ENCODE results near the gene AKAP6. TPM values are rescaled to one million over a fixed set of nuclear protein-coding genes. Genes with fewer than 3 reads are reported as not detected.

The AKAP6 gene
- polyA plus RNA-seq, 1 donor: 67.7 TPM

DNA sequence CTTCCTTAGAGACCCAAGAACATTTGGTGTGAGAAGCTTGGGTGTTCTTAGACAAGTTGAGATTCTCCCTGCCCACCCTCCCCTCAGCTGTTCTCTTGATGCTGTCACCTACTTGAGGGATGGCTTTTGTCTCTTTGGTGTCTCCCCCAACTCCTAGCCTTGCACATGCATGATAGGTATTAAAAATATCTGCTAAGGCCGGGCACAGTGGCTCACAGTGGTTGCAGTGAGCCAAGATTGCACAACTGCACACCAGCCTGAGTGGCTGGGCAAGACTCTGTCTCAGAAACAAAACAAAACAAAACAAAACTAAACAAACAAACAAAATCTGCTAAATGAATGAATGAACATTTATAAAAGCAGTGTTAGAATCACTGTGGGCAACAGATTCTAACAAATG, 261.1 kb downstream of the AKAP6 start:
- DNase-seq: no peak

DNA sequence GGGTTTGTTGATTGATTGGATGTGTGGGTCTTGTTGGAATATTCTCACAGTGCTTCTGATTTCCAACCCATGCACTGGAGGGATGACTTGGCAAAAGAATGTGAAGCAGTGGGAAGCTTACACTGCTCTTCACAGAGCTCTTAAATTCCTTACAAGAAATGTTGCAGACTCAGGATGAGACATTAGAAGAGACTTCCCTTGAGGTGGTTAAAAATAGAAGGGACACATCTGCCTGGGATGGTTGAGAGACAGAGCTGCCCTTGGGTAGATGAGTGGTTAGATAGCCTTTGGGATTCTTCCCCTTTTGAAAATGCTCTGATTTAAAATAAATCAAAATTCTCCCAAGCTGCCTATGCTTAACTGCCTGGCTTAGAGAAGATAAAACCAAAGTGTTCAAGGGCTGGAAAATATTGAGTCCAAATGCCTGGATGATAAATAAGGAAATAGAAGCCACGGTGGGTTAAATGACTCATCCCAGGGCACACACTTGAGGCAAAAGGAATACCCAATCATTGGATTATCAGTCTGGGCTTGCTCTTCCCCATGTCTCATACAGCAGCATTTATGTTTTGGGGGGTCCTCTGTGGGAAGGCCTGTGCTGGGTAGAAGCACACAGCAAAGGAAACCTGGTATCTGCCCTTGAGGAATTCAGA, 264.3 kb downstream of the AKAP6 start:
- no peak for DNase-seq

DNA sequence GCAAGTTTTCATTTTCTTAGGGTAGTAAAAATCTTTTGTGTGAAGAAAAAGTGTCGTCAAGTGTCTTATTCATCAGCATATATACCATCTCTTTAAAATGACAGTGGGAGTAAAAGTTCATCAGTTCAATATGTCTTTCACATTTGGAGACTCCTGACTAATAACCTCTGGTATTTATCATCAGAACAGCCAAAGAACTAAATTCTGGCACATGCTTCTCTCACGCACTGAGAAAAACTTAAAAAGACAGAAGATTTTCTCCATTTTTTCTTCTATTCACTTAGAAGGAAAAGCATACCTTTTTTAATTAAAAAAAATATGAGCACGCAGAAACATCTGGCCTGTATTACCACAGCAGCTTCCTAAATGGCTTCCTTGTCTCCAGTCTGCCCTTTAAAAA, 265.7 kb downstream of the AKAP6 start:
- peak; percentile 70 for DNase-seq

DNA sequence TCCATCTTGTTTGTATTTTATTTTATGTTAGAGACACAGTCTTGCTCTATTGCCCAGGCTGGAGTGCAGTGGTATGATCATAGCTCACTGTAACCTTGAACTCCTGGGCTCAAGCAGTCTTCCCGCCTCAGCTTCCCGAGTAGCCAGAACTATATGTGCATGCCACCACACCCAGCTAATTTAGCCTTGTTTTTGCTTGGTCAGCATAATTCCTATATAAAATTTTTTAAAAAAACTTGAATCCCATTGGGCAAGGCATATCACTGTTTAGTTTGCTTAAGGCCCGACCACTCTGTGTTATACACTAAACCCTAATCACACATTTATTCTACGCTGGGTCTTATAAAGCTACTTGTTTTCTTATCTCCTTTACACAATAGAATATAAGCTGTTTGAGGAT, 266.4 kb downstream of the AKAP6 start:
- no peak for DNase-seq

DNA sequence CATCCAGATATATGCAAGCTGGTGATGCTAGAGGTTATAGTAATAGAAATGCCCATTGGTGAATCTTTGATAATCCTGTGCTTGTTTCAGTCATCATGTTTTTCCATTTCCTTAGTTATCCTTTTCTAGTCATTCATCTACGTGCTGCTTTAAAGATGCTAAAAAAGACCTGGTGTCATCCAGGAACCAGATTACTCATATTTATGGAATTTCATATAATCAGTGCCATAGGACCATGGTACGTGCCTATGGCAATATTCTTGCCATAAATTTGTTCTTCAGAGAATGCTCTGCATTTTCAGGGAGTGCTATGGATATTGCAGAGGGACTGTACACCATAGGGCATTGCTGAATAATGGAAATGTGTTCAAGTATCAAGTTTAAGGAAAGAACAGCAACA, 267.3 kb downstream of the AKAP6 start:
- DNase-seq: no peak

DNA sequence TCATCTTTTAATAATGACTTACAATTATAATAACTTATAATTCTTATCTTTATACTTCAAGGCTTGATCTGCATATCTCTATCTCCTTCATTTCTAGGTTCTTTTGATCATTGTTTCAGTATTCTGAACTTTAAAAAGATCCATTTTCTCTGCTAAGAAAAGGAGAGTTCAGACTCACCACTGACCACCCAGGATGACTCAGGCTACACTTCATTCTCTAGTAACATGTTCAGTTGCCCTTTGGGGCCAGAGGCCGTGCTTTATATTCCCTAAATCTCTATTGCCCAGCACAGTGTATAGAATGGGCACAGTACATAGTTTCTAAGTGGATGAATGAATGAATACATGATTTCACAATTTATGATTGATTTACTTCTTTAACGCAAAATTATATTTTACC, 268.7 kb downstream of the AKAP6 start:
- no peak for DNase-seq

DNA sequence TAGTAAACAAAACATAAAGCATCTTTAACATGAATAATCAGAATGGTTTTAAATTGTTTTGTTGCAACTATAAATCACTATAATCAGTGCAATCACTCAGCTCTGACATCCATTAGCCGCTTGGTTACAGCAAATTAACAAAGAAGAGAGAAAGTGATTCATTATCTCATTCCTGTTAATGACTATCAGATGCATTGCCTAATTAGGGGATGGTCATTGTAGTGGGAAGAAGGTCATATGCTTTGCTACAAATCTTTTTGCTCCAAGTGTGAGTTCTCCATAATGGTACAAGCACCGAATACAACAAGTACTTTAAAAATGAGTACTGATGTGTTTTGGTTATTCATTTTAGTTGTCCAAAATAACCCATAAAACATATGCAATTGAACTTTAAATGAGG, 272.0 kb downstream of the AKAP6 start:
- DNase-seq: no peak

DNA sequence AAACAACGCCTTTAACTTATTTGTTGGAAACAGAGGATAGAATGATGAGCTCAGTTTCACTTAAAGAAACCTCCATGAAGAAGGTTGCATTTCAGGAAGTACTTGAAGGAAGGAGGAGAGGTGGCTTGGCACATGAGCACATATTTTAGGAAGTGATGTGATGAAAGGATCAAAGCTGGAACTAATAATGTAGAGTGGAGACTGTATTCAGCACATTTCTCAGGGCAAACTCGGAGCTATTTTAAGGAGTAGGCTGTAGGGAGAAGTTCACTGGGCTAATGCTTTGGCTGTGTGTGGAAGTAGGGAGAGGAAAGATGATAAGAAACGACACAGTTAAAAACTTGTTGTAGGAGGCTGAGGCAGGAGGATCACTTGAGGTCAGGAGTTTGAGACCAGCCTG, 272.8 kb downstream of the AKAP6 start:
- DNase-seq: no peak

DNA sequence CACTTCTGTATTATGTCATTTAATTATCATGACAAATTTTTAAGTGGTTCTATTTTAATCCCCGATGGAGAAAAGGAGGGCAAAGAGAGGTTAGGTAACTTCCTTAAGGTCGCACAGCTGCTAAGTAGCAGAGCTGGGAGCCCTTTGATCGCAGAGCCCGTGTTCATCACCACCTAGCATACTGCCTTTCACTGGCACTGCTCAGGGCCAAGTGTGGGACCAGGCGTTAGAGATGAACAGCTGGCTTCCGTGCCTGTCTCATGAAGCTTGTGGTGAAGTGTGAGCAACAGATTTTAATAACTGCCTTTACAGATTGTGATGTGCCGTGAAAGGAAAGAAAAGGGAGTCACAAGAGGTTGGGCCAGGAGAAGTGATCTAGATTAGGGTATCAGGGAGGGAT, 273.6 kb downstream of the AKAP6 start:
- DNase-seq: no peak

DNA sequence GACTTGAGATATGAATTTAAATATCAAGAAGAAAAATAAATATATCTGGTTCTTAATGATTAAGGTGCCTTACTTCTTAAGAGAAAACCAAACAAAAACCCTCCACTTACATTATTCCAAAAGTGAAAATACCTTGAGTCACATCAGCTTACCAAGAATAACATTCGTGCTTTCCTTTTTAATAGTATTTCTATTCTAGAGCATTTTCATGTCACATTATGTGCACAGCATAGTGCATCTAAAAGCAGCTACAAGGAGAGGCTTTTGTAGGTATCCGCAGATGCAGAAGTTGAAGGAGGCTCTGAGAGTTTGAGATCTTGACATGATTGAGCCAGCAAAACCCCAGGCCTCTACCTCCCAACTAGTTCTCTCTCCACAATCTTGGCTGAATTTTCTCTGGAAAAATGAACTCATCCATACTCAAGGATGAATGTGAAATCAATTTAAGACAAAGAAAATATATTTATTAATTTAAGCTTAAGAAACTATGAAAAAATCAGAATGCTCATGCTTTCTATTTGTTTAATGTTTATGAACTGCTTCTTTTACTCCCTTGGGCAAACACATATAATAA, 275.0 kb downstream of the AKAP6 start:
- DNase-seq: no peak

DNA sequence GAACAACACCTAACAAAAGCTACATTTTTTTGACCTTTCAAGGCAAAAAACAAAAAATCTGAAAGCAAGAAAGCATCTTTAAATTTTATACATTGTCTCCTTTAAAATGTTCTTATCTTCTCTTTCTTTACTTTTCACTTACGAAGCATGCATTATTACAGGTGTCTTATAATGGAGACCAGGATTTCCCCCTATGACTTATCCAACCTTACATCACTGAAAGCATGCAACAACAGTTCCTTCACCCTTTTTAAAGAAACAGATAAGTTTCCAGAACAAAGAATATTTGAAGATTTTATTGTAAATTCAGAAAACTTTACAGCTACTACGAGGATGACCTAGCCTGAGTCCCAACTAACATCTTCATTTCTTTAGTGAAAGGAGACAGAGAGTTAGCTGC, 277.2 kb downstream of the AKAP6 start:
- no peak for DNase-seq

DNA sequence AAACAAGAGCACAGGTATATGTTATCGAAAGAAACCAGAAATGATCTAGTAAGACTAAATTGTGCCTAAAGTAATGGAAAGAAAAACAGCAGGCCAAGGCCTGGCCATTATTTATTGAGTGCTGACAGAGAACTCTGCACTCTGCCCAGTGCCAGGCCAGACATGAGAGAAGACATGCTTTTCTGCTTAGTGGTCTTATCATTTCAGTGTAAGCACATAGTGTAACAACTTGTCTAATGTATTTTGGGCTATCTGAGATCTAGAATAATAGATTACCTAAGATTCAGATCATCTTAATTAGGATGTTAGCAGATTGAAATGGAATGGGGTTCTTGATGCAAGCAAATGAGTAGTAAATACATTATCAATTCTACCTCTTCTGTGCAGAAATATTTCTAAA, 278.3 kb downstream of the AKAP6 start:
- DNase-seq: no peak

DNA sequence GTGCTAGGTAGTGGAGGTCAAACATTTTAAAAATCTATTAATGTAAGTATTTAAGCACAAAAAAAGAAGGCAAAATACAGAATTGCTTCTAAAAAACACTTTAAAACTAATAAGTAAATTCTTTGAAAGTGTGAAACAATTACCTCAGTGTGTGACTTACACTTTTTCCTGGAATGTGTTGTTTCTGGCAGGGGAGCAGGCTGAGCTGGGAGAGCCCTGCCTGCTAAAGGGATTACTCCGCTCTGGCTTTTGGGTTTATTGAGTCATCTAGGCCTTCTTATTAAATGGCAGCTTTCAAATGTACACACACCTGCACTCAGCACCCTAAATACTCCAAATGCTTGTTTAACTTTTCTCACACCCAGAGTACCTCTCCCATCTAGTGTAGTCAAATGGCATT, 279.8 kb downstream of the AKAP6 start:
- DNase-seq: peak; percentile 55

DNA sequence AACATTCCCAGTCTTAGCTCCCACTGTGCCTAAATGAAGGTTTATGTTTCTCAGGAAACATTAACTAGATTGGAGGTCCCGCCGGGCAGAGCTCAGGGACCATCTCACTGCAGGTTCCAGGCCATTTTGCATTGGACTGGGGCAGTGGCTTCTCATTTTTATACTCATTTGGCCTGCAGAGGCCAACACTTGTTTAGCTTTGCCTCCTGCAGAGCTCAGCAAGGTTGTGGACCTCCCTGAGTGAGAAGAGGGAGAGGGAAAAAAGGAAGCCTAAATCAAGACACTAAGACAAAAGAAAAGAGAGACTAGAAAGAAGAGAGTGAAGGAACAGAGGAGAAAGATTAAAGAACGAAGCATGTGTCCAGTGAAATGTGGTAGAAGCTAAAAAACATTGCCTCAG, 280.3 kb downstream of the AKAP6 start:
- no peak for DNase-seq

DNA sequence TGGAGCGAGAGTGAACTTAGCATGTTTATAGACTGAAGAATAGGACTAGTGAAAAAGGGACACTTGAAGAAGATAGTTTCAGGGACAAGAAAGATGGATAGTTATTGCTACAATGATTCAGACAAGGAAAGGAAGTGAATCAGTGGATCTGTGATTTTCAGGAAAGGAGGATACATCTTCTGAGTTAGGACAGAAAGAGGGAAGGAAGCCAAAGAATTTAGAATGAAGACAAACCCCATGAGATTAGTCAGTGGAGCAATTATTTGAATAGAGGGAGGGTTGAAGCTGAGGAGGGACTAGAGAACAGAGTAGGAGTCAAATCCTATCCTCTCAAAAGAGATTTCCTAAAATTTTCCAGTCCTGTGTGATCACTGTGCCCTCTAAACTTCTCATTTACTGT, 282.7 kb downstream of the AKAP6 start:
- DNase-seq: no peak

DNA sequence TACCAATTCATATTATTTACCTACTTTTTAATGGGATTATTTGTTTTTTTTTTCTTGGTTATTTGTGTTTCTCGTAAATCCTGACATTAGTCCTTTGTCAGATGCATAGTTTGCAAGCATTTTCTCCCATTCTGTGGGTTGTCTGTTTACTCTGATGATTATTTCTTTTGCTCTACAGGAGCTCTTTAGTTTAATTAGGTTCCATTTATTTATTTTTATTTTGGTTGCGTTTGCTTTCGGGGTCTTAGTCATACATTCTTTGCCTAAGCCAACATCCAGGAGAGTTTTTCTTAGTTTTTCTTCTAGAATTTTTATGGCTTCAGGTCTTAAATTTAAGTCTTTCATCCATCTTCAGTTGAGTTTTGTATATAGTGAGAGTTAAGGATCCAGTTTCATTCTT, 289.9 kb downstream of the AKAP6 start:
- no peak for DNase-seq

DNA sequence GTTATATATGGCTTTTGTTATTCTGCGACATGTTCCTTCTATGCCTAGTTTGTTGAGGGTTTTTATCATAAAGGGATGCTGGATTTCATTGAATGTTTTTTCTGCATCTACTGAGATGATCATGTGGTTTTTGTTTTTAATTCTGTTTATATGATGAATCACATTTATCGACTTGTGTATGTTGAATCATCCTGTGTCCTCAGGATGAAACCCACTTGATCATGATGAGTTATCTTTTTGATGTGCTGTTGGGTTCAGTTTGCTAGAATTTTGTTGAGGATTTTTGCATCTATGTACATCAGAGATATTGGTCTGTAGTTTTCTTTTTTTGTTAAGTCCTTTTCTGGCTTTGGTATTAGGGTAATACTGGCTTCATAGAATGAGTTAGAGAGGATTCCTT, 291.2 kb downstream of the AKAP6 start:
- DNase-seq: no peak

DNA sequence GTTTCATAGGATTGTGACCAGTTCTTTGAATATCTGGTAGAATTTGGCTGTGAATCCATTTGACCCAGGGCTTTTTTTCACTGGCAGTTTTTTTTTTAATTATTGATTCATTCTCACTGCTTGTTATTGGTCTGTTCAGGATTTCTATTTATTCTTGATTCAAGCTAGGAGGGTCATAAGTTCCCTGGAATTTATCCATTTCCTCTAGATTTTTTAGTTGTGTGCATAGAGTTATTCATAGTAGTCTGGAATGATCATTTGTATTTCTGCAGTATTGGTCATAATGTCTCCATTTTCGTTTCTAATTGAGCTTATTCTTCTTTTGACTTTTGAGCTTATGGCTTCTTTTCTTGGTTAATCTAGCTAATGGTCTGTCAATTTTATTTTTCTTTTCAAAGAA, 291.6 kb downstream of the AKAP6 start:
- no peak for DNase-seq

DNA sequence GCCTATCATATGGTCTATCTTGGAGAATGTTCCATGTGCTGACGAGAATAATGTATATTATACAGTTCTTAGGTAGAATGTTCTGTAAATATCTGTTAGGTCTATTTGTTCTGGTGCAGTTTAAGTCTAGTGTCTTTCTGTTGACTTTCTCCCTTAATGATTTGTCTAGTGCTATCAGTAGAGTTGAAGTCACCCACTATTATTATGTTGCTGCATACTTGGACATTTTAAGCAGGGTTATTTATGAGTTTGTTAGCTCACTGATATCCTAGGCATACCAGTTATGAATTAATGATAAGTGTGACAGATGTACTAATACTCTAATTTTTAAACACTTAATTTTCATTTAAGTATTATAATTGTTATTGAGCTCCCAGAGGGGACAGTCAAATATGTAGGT, 292.5 kb downstream of the AKAP6 start:
- no peak for DNase-seq

DNA sequence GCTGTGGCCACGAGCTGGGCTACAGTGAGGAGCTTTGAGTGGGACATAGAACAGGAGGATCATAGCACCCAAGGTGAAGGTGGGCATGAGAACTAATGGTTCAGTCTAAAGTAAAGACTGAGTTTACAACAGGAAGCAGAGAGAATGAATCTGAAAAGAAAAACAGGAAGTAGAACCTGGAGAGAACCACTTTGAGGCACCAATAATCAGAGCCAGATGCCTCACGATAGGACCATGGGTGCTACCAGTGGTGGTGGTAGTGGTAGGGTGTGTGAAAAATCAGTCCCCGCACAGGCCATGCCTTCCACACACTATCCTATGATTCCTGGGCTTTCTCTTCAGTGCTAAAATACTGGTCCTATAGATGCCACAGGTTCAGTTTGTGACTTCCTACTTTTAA, 293.6 kb downstream of the AKAP6 start:
- no peak for DNase-seq

DNA sequence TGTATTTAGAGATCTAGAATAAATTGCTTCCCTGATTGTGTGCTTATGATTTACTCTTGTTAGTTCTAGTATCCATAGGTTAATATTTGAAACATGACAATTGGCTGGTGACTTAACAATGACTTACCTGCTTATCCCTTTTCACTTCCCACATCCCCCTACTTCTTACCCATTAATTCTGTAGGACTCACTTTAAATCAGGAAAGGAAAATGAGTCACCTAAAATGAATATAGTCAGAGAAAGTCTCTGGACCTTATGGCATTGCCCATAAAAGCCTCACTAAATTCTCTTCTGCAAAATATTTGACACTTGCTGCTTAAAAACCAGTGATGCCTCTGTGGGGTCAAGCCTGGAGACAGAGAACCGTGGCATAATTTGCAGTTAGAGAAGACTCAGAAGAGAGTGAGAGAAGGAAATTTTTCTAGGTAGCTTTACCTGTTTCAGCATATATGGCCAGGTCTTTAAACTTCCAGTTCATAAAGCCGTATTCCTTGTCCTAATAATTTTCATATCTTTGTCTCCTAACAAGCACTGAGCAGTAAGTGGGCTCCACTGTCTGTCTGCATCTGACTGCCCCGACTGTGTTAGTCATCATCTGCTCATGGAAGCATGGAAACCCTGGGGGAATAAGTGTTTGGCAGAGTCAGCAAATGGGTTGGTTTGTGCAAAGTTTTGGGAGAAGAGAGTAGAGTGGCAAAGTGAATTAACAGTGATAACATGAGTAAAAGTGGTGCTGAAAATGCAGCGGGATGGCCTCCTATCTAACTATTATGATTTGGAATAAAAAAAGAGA, 294.4 kb downstream of the AKAP6 start:
- no peak for DNase-seq

DNA sequence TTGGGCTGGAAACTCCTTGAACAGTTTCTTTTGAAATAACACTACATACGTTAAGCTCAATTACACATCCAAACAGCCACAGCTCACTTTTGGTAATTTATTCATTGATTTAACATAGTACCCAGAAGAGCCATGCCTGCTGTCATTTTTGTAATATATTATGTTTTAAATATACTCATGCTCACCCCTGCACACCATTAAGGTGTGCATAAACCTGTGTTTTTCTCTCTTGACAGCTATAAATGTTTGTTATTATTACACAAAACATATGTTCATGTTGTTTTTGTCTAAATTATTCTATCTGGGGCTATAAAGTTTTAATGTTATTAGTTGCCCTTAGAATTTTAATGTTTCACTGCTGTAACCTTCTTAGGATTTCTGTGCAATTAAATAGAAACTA, 296.1 kb downstream of the AKAP6 start:
- DNase-seq: no peak

DNA sequence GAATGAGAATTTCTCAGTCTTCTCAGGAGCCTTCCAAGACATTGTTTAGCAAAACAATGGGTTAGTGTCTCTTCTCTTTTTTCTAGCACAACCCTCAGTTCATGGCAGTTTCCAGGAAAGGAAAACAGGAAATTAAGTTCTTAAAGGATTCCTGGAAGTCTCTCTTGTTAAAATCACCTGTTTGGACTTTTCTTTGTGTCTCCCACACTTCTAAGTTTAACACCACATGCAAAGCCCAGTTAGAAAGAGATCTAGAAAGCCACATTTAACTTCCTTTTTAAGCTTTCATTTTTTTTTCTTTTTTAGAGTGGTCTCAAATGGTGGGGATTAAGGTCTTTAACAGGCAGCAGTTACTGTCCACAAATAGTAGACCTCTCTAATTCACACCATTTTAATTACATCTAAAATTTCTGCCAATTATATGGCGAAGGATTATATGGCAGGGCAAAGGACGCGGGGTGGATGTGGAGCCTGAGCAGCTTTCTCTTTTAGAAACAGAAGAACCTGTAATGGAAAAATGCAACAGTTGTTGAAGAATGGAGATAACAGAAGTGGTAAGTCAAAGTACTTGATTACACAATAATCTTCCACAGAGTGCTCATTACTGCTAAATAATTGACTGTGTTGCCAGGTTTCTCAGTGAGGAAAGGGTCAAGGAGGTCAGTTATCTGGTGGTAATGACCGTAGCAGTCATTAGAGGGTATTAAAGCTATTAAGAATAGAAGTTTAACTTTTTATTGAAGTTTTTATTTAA, 298.6 kb downstream of the AKAP6 start:
- DNase-seq: no peak

DNA sequence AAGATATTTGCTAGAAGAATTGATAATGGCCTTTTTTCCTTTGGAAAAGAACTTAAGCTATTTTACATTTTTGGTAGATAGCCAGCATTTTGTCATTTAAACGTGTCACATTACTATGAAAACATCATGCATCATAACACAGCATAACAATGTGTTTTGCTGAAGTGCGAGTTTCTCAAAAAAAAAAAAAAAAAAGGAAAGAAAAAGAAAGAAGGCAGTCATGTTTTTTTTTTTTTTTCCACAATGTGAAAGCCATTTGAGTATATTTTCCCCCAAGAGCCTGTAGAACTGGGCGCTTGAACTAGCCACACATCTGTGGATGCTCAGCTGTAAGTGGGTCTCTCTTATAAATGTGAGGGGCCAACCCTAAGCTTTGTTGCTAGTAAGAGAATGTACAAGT, 300.1 kb downstream of the AKAP6 start:
- no peak for DNase-seq

Measured in hindlimb muscle (tissue), 1 donor.